Ishikawa (cell line): ENCODE data around the gene SNX24.

Experiments
- EP300 ChIP-seq: IDR thresholded peaks from 2 replicates; pipeline ENCODE4 v1.6.1; 2012; ENCODE audit warnings: borderline replicate concordance
- FOXM1 ChIP-seq: IDR thresholded peaks from 2 replicates; pipeline ENCODE4 v1.6.1; 2012; ENCODE audit warnings: low read depth, borderline replicate concordance
- RAD21 ChIP-seq: IDR thresholded peaks from 2 replicates; pipeline ENCODE4 v1.6.1; 2012; ENCODE audit warnings: low read depth
- TAF1 ChIP-seq: IDR thresholded peaks from 2 replicates; pipeline ENCODE4 v1.6.1; 2012; ENCODE audit warnings: low read depth, mild to moderate bottlenecking
- TF ChIP-seq, protein P1 (sequence below): IDR thresholded peaks from 2 replicates; pipeline ENCODE4 v1.6.1; 2012
- TF ChIP-seq, protein P2 (sequence below): IDR thresholded peaks from 2 replicates; pipeline ENCODE4 v1.6.1; 2012

DNA sequence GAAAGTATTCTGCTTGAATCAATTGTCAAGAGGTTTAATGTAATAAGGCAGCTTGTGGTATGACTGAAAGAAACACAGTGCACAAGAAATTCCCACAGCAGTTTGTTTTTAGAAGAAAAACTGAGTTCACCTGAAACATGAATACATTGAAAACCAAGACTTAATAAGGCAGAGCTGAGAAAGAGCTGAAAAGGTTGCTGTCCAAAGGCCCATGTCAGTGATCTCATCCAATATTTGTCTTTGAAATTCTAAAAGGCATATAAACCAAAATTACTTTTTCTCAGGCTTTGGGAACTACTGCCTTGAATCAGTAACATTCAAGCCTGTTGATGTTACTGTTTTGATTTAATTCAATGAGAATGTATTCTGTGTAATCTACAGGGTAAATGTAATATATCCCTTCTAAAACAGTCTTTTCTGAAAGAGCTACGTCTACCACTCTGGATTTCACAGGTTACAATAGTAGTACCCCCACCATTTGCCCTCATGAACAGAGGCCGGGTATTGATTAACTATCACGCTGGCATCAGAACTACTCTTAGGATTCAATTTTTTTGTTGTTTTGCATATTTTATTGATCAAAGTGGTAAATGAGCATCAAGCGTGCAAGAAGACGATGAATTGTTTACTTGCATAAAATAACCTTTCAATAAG lies 133.4 kb downstream of the SNX24 start:
- no peak for TF ChIP-seq EP300
- TF ChIP-seq, protein P1, sequence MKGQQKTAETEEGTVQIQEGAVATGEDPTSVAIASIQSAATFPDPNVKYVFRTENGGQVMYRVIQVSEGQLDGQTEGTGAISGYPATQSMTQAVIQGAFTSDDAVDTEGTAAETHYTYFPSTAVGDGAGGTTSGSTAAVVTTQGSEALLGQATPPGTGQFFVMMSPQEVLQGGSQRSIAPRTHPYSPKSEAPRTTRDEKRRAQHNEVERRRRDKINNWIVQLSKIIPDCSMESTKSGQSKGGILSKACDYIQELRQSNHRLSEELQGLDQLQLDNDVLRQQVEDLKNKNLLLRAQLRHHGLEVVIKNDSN, result no peak
- TF ChIP-seq RAD21, result no peak
- TF ChIP-seq FOXM1, result no peak
- TF ChIP-seq TAF1, result no peak
- TF ChIP-seq, protein P2, sequence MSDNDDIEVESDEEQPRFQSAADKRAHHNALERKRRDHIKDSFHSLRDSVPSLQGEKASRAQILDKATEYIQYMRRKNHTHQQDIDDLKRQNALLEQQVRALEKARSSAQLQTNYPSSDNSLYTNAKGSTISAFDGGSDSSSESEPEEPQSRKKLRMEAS, result no peak
